HG03521 (cell line): ENCODE results near the gene ACAA1.
"Not testable (repeated sequence)": the region's sequence is repeated elsewhere in the genome, so short reads cannot be mapped to it uniquely, and the experiment has no call there.

ENCODE experiments used
- ATAC-seq: cut with Tn5 transposase; IDR thresholded peaks from one replicate; pipeline ENCODE4 v1.9.1; 2021; ENCODE audit warnings: mild to moderate bottlenecking, moderate library complexity; ENCODE audit not compliant: unreplicated experiment

ACAA1 gene

DNA sequence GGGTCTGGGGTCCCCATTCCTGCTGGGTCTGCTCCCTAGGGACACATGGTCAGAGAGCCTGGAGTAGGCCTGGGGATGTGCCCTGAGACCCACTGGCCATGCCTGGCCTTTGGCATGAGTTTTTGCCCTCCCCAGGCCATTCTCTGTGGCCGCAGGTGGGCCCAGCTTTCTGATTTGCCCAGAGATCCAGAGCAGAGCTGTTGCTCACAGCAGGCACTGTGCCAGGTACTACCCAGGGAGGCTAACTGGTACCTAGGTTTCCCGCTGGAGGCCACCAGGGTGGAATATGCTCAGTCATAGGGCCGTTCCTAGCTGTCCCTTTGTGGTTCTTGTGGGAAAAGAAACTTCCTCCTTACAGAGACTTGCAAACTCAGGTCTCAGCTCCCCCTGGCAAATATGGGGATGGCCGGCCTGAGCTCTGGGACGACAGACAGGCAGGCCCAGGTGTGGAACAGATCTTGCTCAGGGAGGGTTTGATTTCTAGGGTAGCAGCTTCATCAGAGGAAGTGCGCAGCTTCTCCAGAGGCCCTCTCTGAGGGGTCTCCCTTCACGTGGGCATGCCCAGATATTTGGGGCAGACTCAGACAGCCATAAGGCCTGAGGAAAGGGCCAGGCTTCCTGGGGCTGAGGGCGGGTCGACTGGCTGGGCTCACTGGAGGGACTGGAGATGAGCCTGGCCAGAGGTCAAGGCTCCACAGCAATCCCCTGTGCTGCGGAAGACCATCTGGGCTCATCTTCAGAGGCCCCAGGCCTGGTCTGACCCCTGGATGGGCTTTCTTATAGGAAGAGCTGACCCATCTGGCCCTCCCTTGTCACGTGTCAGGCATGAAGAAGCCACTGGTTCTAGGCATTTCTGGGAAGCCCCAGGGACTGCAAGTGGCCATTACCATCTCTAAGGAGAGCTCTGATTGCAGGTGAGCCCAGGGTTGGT is 28.0 kb downstream of the ACAA1 start:
- ATAC-seq: no peak

- ATAC-seq: no peak
Observed at GRCh38 chr3:38107911-38108648, 28.8 kb downstream of the ACAA1 start.

GRCh38 chr3:38105525-38105924 is 31.4 kb downstream of the ACAA1 start:
- ATAC-seq: no peak

GRCh38 chr3:38102444-38102814 is 34.5 kb downstream of the ACAA1 start:
- no peak for ATAC-seq

GRCh38 chr3:38101811-38102443 is 35.0 kb downstream of the ACAA1 start:
- no peak for ATAC-seq

GRCh38 chr3:38100498-38100897 is 36.4 kb downstream of the ACAA1 start:
- ATAC-seq: no peak

GRCh38 chr3:38099518-38099917 is 37.4 kb downstream of the ACAA1 start:
- no peak for ATAC-seq

DNA sequence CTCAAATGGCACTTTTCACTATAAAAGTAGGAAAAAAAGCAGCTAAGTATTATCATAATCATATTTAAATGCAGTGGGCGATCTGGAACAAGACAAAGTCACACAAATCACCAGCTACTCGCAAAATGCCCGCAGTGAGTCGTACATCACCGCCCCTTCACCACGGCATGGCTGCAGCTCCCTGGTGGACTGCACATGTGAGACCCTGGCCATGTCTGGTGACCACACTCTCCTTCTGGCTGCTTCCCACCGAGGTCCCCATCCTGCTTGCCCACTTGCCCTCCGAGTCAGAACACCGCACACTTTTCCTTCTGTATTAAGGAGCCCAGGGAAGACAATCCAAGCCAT is 38.6 kb downstream of the ACAA1 start:
- no peak for ATAC-seq

- ATAC-seq: no peak
Observed at GRCh38 chr3:38097446-38098375, 39.2 kb downstream of the ACAA1 start.

DNA sequence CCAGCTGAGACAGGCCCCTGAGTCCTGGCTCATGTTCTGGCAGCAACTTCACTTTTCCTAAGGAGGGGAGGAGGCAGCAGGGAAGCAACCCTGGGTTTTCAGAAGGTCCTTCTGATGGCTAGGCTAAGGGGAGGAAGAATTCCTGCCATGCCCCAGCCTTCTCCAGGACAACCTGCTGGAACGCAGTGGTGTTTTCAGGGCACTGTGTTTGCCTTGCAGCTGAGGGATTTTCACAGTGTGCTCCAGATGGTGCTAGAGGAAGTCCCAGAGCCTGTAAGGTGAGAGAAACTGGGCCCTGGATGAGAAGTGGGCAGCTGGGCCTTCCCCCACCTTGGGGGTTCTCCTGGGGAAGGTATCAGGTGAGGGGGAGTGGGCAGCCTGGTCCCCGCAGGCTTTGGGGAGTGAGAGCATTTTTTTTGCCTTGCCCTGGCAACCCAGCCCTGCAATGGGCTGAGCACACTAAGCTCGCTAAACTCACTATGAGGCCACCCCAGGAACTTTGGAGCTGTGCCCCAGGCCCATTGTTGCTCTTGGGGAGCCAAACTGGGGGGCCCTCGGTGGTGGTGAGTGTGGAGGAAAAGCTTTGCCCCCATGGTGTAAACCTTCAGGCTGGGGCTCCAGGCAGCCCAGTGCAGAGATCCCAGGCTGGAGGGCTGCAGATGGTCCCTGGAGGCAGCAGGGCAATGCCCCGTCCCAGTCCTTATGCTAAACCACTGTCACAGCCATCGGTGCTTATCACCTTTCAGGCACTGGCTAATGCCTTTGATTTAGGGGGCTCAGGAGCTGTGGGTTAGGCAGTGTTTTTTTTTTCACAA is 41.1 kb downstream of the ACAA1 start:
- no peak for ATAC-seq

- no peak for ATAC-seq
Observed at GRCh38 chr3:38094999-38095398, 41.9 kb downstream of the ACAA1 start.

- ATAC-seq: no peak
Observed at GRCh38 chr3:38090453-38090852, 46.5 kb downstream of the ACAA1 start.

DNA sequence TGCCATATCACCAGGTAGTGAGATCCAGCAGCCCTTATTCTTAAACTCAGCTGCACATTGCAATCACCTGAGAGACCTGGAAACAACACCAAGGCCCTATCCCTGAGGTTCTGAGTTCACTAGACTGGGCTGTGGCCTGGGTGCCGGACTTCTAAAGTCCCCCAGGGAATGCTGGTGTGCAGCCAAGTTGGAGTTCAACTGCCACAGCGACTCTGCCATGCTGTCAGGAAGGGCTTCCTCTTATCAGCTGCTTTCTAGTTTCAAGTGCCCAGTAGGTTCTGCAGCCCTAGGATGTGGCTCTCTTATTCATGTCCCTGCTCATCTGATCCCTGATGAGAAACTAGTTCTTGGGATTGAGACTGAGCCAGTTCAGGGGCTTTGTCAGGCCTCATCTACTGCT is 47.8 kb downstream of the ACAA1 start:
- no peak for ATAC-seq

DNA sequence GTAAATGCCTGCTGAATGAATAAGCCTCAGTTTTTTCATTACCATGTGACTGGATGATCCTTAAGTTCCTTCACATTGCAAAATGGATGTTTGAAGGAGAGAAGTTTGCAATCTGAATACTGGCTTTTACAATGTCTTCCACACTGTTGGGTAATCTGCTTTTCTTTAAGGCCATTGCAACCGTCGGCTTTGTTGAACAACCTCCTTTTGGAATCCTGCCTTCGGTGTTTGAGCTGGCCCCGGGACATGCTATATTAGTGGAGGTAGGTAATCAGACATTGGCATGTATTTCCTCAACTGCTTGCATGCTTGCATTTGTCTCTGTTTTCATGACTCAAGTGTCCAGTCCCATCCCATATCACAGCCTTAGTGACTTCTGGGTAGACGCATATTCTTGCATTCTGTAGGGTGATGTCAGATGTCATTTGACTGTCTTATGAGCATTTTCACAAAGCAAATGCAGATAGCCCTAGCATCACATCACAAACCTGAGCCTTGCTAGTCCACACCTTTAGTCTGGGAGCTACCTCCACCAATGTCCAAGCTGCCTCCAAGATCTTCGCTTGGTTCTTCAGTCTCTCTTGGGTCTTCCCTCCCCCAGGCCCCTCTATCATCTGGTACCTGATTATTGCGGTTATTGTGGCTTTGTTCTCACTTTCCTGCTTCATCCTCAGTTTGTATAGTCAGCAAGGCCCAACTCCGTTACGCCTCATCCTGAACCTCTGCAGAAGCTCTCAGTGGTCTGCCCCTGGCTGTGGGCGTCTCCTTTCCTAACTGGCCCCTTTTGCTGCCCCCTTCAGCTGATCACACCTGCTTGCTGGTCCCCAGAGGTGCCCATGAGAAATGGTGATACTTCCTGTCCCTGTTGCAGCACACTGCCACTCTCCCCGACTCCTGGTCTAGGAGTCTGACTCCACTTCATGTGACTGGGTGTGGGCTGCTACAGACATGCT is 48.5 kb downstream of the ACAA1 start:
- ATAC-seq: no peak

- ATAC-seq: not testable (repeated sequence)
Observed at GRCh38 chr3:38087278-38087677, 49.6 kb downstream of the ACAA1 start.

DNA sequence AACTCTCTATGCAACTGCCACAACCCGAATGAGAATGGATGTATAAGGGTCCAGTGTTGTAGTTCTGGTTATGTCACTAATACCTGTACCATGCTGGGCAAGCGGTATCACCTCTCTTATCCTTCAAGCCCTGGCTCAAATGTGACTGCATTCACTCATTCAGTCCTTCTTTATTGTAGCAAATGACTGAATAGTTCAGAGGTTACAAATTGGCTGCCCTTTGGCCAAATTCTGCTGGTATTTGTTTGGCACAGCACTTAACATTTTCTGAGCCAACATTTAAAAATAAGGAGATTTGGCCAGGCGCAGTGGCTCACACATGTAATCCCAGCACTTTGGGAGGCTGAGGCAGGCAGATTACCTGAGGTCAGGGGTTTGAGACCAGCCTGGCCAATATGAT is 50.4 kb downstream of the ACAA1 start:
- ATAC-seq: no peak

GRCh38 chr3:38085943-38086324 is 51.0 kb downstream of the ACAA1 start:
- ATAC-seq: no peak

DNA sequence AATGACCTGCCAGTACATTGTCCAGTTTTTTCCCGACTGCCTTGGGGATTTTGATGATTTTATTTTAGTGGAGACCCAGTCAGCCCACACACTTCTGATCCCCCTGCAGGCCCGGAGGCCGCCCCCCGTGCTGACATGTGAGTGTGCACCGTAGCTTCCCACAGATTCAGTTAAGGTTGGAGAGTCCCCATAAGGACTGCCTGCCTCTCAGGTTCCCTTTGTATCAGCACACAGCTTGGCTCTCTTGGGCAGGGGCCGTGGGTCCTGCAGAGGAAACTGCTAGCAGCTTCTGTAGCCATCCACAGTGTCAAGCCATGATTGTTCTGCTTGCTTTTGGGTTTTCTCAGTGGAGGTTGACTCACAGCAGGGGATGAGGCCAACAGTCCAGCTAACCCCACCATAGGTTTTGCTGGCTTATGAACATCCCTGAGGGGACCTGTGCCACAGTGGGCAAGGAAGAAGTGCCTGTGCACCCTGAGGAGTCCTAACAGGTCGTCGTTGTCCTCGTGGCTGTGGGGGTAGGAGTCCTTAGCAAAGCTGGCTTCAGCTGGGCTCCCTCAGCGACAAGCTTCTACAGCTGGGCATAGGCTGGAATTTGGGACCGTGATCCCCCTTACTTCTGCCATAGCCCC is 51.5 kb downstream of the ACAA1 start:
- ATAC-seq: no peak
